ENCODE data around the gene STXBP5. TPM values are rescaled to one million over a fixed set of nuclear protein-coding genes. Genes with fewer than 3 reads are reported as not detected.

The STXBP5 gene
- total RNA-seq, 4 donors from 2014 or later = 18.1 to 22.1 (median 20.0) TPM

DNA sequence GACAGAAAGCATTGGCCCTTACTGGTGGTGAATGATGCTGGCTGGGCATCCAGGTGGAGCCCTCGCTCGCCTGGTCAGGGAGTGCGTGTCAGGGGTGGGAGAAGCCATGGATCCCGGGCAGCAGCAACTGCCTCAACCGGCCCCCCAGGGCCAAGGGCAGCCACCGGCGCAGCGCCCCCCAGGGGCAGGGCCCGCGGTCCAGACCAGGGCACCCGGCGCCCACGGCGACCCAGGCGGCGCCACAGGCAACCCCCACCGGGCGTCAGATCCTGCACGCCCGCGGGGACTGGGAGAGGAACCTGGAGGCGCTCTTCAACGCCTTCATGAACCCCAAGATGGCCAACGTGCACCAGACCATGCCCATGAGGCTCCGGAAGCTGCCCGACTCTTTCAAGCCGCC is 202.6 kb downstream of the STXBP5 start:
- 100% methylated on average over 3 of the region's 27 CpGs for WGBS
- DNase-seq (ENCODE audit: extremely low spot score) = no peak
- H3K4me1 ChIP-seq = no peaks in the 10 kb centered on the region
- no peaks in the 10 kb centered on the region for H3K27me3 ChIP-seq
- H3K9me3 ChIP-seq = peaks cover 0 to 1% (median 0%) of the 10 kb centered on the region in 4 donors
- intact Hi-C loops (cut with DNase I) = no loop called here
- H3K27ac ChIP-seq (replicated peaks in 1 of 4) = no peak overlapping the region
- no peaks in the 10 kb centered on the region for H3K36me3 ChIP-seq
- TF ChIP-seq POLR2A (IDR thresholded peaks at IDR 0.05; ENCODE audit: low read depth) (no peak), POLR2AphosphoS5 (IDR thresholded peaks at IDR 0.05) (no peak), EP300 (IDR thresholded peaks at IDR 0.05) (no peak)
- TF ChIP-seq, protein P1, sequence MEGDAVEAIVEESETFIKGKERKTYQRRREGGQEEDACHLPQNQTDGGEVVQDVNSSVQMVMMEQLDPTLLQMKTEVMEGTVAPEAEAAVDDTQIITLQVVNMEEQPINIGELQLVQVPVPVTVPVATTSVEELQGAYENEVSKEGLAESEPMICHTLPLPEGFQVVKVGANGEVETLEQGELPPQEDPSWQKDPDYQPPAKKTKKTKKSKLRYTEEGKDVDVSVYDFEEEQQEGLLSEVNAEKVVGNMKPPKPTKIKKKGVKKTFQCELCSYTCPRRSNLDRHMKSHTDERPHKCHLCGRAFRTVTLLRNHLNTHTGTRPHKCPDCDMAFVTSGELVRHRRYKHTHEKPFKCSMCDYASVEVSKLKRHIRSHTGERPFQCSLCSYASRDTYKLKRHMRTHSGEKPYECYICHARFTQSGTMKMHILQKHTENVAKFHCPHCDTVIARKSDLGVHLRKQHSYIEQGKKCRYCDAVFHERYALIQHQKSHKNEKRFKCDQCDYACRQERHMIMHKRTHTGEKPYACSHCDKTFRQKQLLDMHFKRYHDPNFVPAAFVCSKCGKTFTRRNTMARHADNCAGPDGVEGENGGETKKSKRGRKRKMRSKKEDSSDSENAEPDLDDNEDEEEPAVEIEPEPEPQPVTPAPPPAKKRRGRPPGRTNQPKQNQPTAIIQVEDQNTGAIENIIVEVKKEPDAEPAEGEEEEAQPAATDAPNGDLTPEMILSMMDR (IDR thresholded peaks at IDR 0.05) = no peak
- H3K4me3 ChIP-seq = no peak overlapping the region

DNA sequence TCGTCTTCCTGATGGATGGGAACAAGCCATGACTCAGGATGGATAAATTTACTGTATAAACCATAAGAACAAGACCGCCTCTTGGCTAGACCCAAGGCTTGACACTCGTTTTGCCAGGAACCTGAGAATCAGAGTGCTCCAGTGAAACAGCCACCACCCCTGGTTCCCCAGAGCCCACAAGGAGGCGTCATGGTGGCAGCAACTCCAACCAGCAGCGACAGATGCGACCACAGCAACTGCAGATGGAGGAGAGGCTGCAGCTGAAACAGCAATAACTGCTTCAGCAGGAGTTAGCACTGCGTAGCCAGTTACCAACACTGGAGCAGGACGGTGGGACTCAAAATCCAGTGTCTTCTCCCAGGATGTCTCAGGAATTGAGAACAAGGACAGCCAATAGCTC is 203.4 kb downstream of the STXBP5 start:
- Histone ChIP-seq H3K36me3 (no peaks in the 10 kb centered on the region), H3K9me3 (no peaks in the 10 kb centered on the region), H3K4me1 (no peaks in the 10 kb centered on the region), H3K4me3 (no peak overlapping the region), H3K27me3 (no peaks in the 10 kb centered on the region), H3K27ac (replicated peaks in 1 of 4) (no peak overlapping the region)
- DNase-seq (ENCODE audit: extremely low spot score) = no peak
- intact Hi-C loops (cut with DNase I) = no loop called here
- WGBS = 87% methylated on average over 8 of the region's 8 CpGs
- no peak for TF ChIP-seq POLR2AphosphoS5 (IDR thresholded peaks at IDR 0.05)
- no peak for TF ChIP-seq POLR2A (IDR thresholded peaks at IDR 0.05; ENCODE audit: low read depth)

DNA sequence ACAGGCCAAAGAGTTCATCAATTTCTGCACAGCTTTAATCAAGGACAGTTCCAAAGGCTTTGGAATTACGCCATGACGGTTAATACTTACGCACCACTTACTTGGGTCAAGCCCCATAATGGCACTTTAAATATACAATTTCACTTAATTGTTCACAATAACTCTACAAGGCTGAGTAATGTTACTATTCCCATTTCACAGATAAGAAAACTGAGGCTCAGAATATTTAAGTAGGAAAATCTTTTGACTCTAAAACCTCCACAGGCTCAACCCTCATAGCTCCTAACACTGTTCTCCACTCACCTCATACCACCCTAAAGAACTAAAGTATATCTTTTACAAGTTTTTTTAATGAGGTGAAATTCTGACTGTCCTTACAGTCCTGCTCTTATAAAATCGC is 212.4 kb downstream of the STXBP5 start:
- Histone ChIP-seq H3K36me3 (no peaks in the 10 kb centered on the region), H3K4me1 (no peaks in the 10 kb centered on the region), H3K27ac (replicated peaks in 1 of 4) (no peak overlapping the region), H3K9me3 (no peaks in the 10 kb centered on the region), H3K4me3 (no peak overlapping the region), H3K27me3 (no peaks in the 10 kb centered on the region)
- TF ChIP-seq POLR2A (IDR thresholded peaks at IDR 0.05; ENCODE audit: low read depth) = no peak
- TF ChIP-seq, protein P1 (IDR thresholded peaks at IDR 0.05) = no peak
- TF ChIP-seq EP300 (IDR thresholded peaks at IDR 0.05) = no peak
- TF ChIP-seq POLR2AphosphoS5 (IDR thresholded peaks at IDR 0.05) = no peak
- intact Hi-C loops (cut with DNase I) = no loop called here
- 81% methylated on average over 4 of the region's 4 CpGs for WGBS
- no peak for DNase-seq (ENCODE audit: extremely low spot score)

DNA sequence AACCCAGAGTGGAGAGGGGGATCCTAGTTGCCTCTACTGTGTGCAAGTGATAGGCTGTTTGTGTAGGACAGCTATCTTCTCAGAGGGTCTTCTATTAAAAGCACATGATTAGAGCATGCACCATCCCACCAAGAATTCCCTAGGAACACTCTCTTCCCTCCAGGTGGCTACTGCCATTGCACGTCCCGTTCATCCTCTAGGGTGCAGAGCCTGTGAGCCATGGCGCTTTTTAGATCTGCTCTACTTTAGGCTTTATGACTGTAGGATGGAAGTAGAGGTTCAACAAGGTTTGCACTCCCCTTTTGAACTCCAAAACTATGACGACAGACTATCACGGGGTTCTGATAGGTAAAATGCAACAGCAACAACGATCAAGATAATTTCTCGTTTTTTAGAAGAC is 213.7 kb downstream of the STXBP5 start:
- TF ChIP-seq POLR2AphosphoS5 (IDR thresholded peaks at IDR 0.05) = no peak
- TF ChIP-seq EP300 (IDR thresholded peaks at IDR 0.05) = no peak
- no peak for TF ChIP-seq POLR2A (IDR thresholded peaks at IDR 0.05; ENCODE audit: low read depth)
- TF ChIP-seq, protein P1 (IDR thresholded peaks at IDR 0.05) = no peak
- Histone ChIP-seq H3K4me1 (no peaks in the 10 kb centered on the region), H3K27me3 (no peaks in the 10 kb centered on the region), H3K36me3 (no peaks in the 10 kb centered on the region), H3K9me3 (no peaks in the 10 kb centered on the region), H3K4me3 (no peak overlapping the region), H3K27ac (replicated peaks in 1 of 4) (no peak overlapping the region)
- DNase-seq (ENCODE audit: extremely low spot score) = no peak
- WGBS = 93% methylated on average over 7 of the region's 7 CpGs
- intact Hi-C loops (cut with DNase I) = no loop called here

DNA sequence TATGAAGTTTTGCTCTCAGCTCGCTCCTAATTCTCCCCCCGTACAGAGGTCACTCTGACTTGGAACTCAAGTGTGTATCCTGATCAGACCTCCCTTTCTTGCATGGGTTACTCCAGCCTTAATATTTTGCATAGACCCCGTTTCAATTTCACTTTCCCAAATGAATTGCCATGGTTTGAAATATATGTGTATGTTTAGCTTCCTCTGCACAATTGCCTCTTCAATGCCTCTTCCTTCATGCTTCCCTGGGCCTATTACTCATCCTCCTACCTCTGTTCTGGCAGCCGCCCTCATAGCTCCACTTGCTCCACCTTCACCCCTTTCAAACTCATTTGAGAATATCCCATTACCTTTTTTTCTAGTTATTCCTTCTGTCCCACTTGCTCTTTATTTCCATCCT is 214.3 kb downstream of the STXBP5 start:
- intact Hi-C loops (cut with DNase I) = no loop called here
- Histone ChIP-seq H3K36me3 (no peaks in the 10 kb centered on the region), H3K4me1 (no peaks in the 10 kb centered on the region), H3K27me3 (no peaks in the 10 kb centered on the region), H3K4me3 (no peak overlapping the region), H3K9me3 (no peaks in the 10 kb centered on the region), H3K27ac (replicated peaks in 1 of 4) (no peak overlapping the region)
- TF ChIP-seq EP300 (IDR thresholded peaks at IDR 0.05) (no peak), POLR2A (IDR thresholded peaks at IDR 0.05; ENCODE audit: low read depth) (no peak), POLR2AphosphoS5 (IDR thresholded peaks at IDR 0.05) (no peak)
- TF ChIP-seq, protein P1 (IDR thresholded peaks at IDR 0.05) = no peak
- DNase-seq (ENCODE audit: extremely low spot score) = no peak
- WGBS = 91% methylated on average over 4 of the region's 4 CpGs

Data from esophagus muscularis mucosa (tissue), 4 donors.